Measurements from ENCODE around the gene GLRA2. TPM values are rescaled to one million over a fixed set of nuclear protein-coding genes. Genes with fewer than 3 reads are reported as not detected.

Gene GLRA2
- total RNA-seq, 1 experiment from 2014 or later: not detected

- no TSS peak for BruUV-seq (replicated peaks)
- ATAC-seq (no peak), DNase-seq (ENCODE audit: low read depth, low spot score) (no peak)
- ChIA-PET CTCF (no interaction called here), POLR2A (no interaction called here)
- Histone ChIP-seq H3K27me3 (ENCODE audit: control insufficient read depth, insufficient read depth, low read length) (no peaks in the 10 kb centered on the region), H3K36me3 (ENCODE audit: control insufficient read depth, insufficient read depth, low read length) (no peaks in the 10 kb centered on the region), H3K4me1 (ENCODE audit: control insufficient read depth, insufficient read depth, low read length) (no peaks in the 10 kb centered on the region), H3K27ac (ENCODE audit: low read length) (no peak overlapping the region), H3K4me3 (ENCODE audit: low read depth in 2 of 2, low read length in 2 of 2) (no peak overlapping the region), H3K9me3 (ENCODE audit: control insufficient read depth, insufficient read depth, low read depth, low read length) (no peaks in the 10 kb centered on the region)
- no peak for TF ChIP-seq CTCF (IDR thresholded peaks at IDR 0.05)
- no peak for TF ChIP-seq REST (IDR thresholded peaks at IDR 0.05; ENCODE audit: insufficient read depth in 1 of 2, low read depth in 2 of 2, low read length in 1 of 2)
- TF ChIP-seq SIN3A (IDR thresholded peaks at IDR 0.05; ENCODE audit: borderline replicate concordance, insufficient read depth, low read depth, low read length): no peak
- no peak for TF ChIP-seq TCF7L2 (IDR thresholded peaks at IDR 0.05; ENCODE audit: low read depth, low read length)
- no peak for TF ChIP-seq POLR2AphosphoS5 (IDR thresholded peaks at IDR 0.05; ENCODE audit: low read depth, low read length)
- intact Hi-C loops (cut with micrococcal nuclease; ENCODE audit: unreplicated experiment) (no loop called here), in situ Hi-C loops (cut with HindIII; ENCODE audit: low pct_unique_long_range_greater_than_20kb, low sequenced_read_pairs) (no loop called here)
Measured at GRCh38 chrX:14584548-14584947, 55.2 kb downstream of the GLRA2 start.

GRCh38 chrX:14590216-14590615, 60.9 kb downstream of the GLRA2 start:
- ChIA-PET POLR2A (no interaction called here), CTCF (no interaction called here)
- TF ChIP-seq CTCF (IDR thresholded peaks at IDR 0.05) (no peak), POLR2AphosphoS5 (IDR thresholded peaks at IDR 0.05; ENCODE audit: low read depth, low read length) (no peak), TCF7L2 (IDR thresholded peaks at IDR 0.05; ENCODE audit: low read depth, low read length) (no peak), REST (IDR thresholded peaks at IDR 0.05; ENCODE audit: insufficient read depth in 1 of 2, low read depth in 2 of 2, low read length in 1 of 2) (no peak), SIN3A (IDR thresholded peaks at IDR 0.05; ENCODE audit: borderline replicate concordance, insufficient read depth, low read depth, low read length) (no peak)
- intact Hi-C loops (cut with micrococcal nuclease; ENCODE audit: unreplicated experiment) (no loop called here), in situ Hi-C loops (cut with HindIII; ENCODE audit: low pct_unique_long_range_greater_than_20kb, low sequenced_read_pairs) (no loop called here)
- H3K9me3 ChIP-seq (ENCODE audit: control insufficient read depth, insufficient read depth, low read depth, low read length): no peaks in the 10 kb centered on the region
- H3K27me3 ChIP-seq (ENCODE audit: control insufficient read depth, insufficient read depth, low read length): no peaks in the 10 kb centered on the region
- H3K4me3 ChIP-seq (ENCODE audit: low read depth in 2 of 2, low read length in 2 of 2): no peak overlapping the region
- ATAC-seq (no peak), DNase-seq (ENCODE audit: low read depth, low spot score) (no peak)
- BruUV-seq (replicated peaks): no TSS peak
- H3K4me1 ChIP-seq (ENCODE audit: control insufficient read depth, insufficient read depth, low read length): no peaks in the 10 kb centered on the region
- no peak overlapping the region for H3K27ac ChIP-seq (ENCODE audit: low read length)
- no peaks in the 10 kb centered on the region for H3K36me3 ChIP-seq (ENCODE audit: control insufficient read depth, insufficient read depth, low read length)

Measured in Panc1 (cell line).